ENCODE results near the gene RAB4A. TPM values are rescaled to one million over a fixed set of nuclear protein-coding genes. Genes with fewer than 3 reads are reported as not detected.
A peak's percentile ranks its signal among the peaks of the same experiment; 100 is the strongest.

The RAB4A gene
- total and polyA plus RNA-seq, 2 of the 8 experiments (the other 6 are each of a cell fraction or from before 2014, with no cell fraction given), result 13.3 to 68.8 TPM

GRCh38 chr1:229272164-229273158 is 1.6 kb downstream of the RAB4A start:
- no peak overlapping the region for H2BK20ac ChIP-seq (ENCODE audit: low read length)
- peak overlapping the region; percentile 56; the same call in 1 of the 2 replicates for H2AK5ac ChIP-seq (ENCODE audit: low read depth, low read length)
- peak overlapping the region; percentile 75 to 91 (median 76); a peak in 7 of 8 replicates for H3K4me3 ChIP-seq (ENCODE audit: extremely low read depth in 1 of 4, insufficient read depth in 2 of 4, low read depth in 3 of 4, low read length in 4 of 4)
- H3K4ac ChIP-seq (replicated peaks; ENCODE audit: insufficient read length, low read depth, low read length), result no peak overlapping the region
- no peak for FAIRE-seq
- H3K27me3 ChIP-seq (replicated peaks in 1 of 4; ENCODE audit: control insufficient read depth in 3 of 4, extremely low read depth in 1 of 4, insufficient read depth in 3 of 4, low read length in 3 of 4), result peaks cover 0 to 10% (median 6%) of the 10 kb centered on the region in 4 experiments; a peak in 5 of 7 replicates
- peak overlapping the region; percentile 75 to 94 for H3K4me2 ChIP-seq (ENCODE audit: insufficient read depth in 1 of 2, low read depth in 2 of 2, low read length in 2 of 2)
- no peak overlapping the region for H3K23ac ChIP-seq (ENCODE audit: insufficient read length)
- no peak overlapping the region for H3K27ac ChIP-seq (ENCODE audit: low read depth, low read length)
- ChIA-PET CTCF (ENCODE audit: partially characterized antibody) (interaction anchor here (0.6 to 1.7 kb wide), 2 partner anchors 106 to 208 kb away, joined by 3 to 5 read pairs; no protein-coding TSS in a partner anchor), POLR2A (ENCODE audit: partially characterized antibody) (interaction anchor here (1.1 to 1.3 kb wide), 2 partner anchors 13 to 209 kb away, joined by 3 read pairs; no protein-coding TSS in a partner anchor)
- no peaks in the 10 kb centered on the region; the same call in 1 of the 2 replicates for H3K23me2 ChIP-seq (ENCODE audit: low read depth, low read length)
- H3K79me2 ChIP-seq (ENCODE audit: control insufficient read depth in 1 of 2, insufficient read depth in 2 of 2, low read length in 2 of 2), result peaks cover 9 to 56% of the 10 kb centered on the region in 2 experiments
- no peak overlapping the region for H3K18ac ChIP-seq (ENCODE audit: extremely low read depth, low read length)
- H3K79me1 ChIP-seq (ENCODE audit: low read depth, low read length), result peaks cover 15% of the 10 kb centered on the region
- H2BK5ac ChIP-seq (ENCODE audit: low read depth, low read length), result no peak overlapping the region
- H3K36me3 ChIP-seq (ENCODE audit: control insufficient read depth in 2 of 4, insufficient read depth in 4 of 4, low read length in 3 of 4), result no peaks in the 10 kb centered on the region; a peak in 1 of 8 replicates
- no peak overlapping the region for H4K5ac ChIP-seq (ENCODE audit: insufficient read length, low read depth, low read length)
- H3K56ac ChIP-seq (replicated peaks; ENCODE audit: insufficient read length, low read depth, low read length), result no peak overlapping the region
- 0 out of 7 replicates have a peak overlapping the region, but pooled peaks of 1 of the 4 experiments have one; percentile 13 for H3K9ac ChIP-seq (replicated peaks in 1 of 4; ENCODE audit: extremely low read depth in 1 of 4, low read depth in 3 of 4, low read length in 3 of 4)
- H4K91ac ChIP-seq (replicated peaks; ENCODE audit: insufficient read length, low read length), result no peak overlapping the region
- H3K14ac ChIP-seq (ENCODE audit: insufficient read length), result no peak overlapping the region
- peaks cover 6 to 9% of the 10 kb centered on the region in 2 experiments for H4K20me1 ChIP-seq (replicated peaks in 1 of 2; ENCODE audit: control insufficient read depth in 1 of 2, insufficient read depth in 2 of 2, low read length in 2 of 2)
- H2BK15ac ChIP-seq (ENCODE audit: low read length), result no peak overlapping the region; the same call in 1 of the 2 replicates
- no peak for DNase-seq (ENCODE audit: low read depth in 1 of 2, low spot score in 2 of 2)
- no peak overlapping the region for H4K8ac ChIP-seq (ENCODE audit: extremely low read depth, insufficient read depth, low read length)
- no peaks in the 10 kb centered on the region; a peak in 1 of 4 replicates for H3K9me3 ChIP-seq (ENCODE audit: insufficient read depth in 2 of 2, low read depth in 1 of 2, low read length in 1 of 2)
- WGBS, 2 experiments (ENCODE audit: extremely low coverage in 1 of 2, insufficient coverage in 1 of 2, insufficient read length in 1 of 2, insufficient replicate concordance in 2 of 2, low coverage in 1 of 2, low lambda C conversion rate in 2 of 2, missing lambda C conversion rate in 1 of 2), result 79% methylated on average over 11 of the region's 11 CpGs; no CpG with 5 or more reads in 1 of the 2 experiments
- no peak overlapping the region for H2BK12ac ChIP-seq (ENCODE audit: low read depth, low read length)
- H2BK120ac ChIP-seq (replicated peaks; ENCODE audit: low read depth, low read length), result no peak overlapping the region
- peaks cover 3 to 12% (median 8%) of the 10 kb centered on the region in 4 experiments for H3K4me1 ChIP-seq (replicated peaks in 1 of 4; ENCODE audit: control insufficient read depth in 3 of 4, insufficient read depth in 4 of 4, low read length in 3 of 4)
- H2AFZ ChIP-seq (ENCODE audit: low read length), result no peak overlapping the region
- TF ChIP-seq SP1 (IDR thresholded peaks at IDR 0.05; ENCODE audit: low read depth, low read length), result no peak
- TF ChIP-seq RAD21 (IDR thresholded peaks at IDR 0.05 in 1 of 2, conservative IDR thresholded peaks at IDR 0.05 in 1 of 2; ENCODE audit: low read depth in 2 of 2, low read length in 2 of 2), result no peak
- no peak for TF ChIP-seq CTBP2 (IDR thresholded peaks at IDR 0.05; ENCODE audit: borderline replicate concordance, insufficient read depth, insufficient read length, low read length)
- TF ChIP-seq SRF (IDR thresholded peaks at IDR 0.05; ENCODE audit: low read depth, low read length), result no peak
- TF ChIP-seq BRCA1 (IDR thresholded peaks at IDR 0.05; ENCODE audit: low read depth, low read length), result no peak
- no peak for TF ChIP-seq RNF2 (IDR thresholded peaks at IDR 0.05; ENCODE audit: borderline replicate concordance, low read depth, low read length, missing control alignments, poor library complexity, severe bottlenecking)
